Globus pallidus (tissue), 1 donor: ENCODE results near the gene ADGRG6.
"Not testable (repeated sequence)": the region's sequence is repeated elsewhere in the genome, so short reads cannot be mapped to it uniquely, and the experiment has no call there.

Experiments
- DNase-seq: peaks from one replicate; pipeline ENCODE4 v3.0.0-alpha.2; 2015; ENCODE audit warnings: low spot score

Gene ADGRG6

GRCh38 chr6:142446168-142446567 lies 144.4 kb downstream of the ADGRG6 start:
- no peak for DNase-seq

- no peak for DNase-seq
Measured at GRCh38 chr6:142446576-142446975, 144.8 kb downstream of the ADGRG6 start.

- DNase-seq = no peak
Measured at GRCh38 chr6:142448091-142448729, 146.4 kb downstream of the ADGRG6 start.

- not testable (repeated sequence) for DNase-seq
Measured at GRCh38 chr6:142450856-142451255, 149.0 kb downstream of the ADGRG6 start.

- no peak for DNase-seq
Measured at GRCh38 chr6:142452993-142453392, 151.2 kb downstream of the ADGRG6 start.

- DNase-seq = not testable (repeated sequence)
Measured at GRCh38 chr6:142454196-142454595, 152.4 kb downstream of the ADGRG6 start.

- not testable (repeated sequence) for DNase-seq
Measured at GRCh38 chr6:142454848-142455247, 153.0 kb downstream of the ADGRG6 start.

- DNase-seq = no peak
Measured at GRCh38 chr6:142455957-142456589, 154.3 kb downstream of the ADGRG6 start.

- DNase-seq = no peak
Measured at GRCh38 chr6:142457638-142458406, 156.0 kb downstream of the ADGRG6 start.

GRCh38 chr6:142458836-142459235 lies 157.0 kb downstream of the ADGRG6 start:
- DNase-seq = no peak

GRCh38 chr6:142459271-142459670 lies 157.5 kb downstream of the ADGRG6 start:
- no peak for DNase-seq

- DNase-seq = no peak
Measured at GRCh38 chr6:142462260-142462659, 160.5 kb downstream of the ADGRG6 start.

GRCh38 chr6:142463988-142464387 lies 162.2 kb downstream of the ADGRG6 start:
- no peak for DNase-seq

GRCh38 chr6:142469220-142469619 lies 167.4 kb downstream of the ADGRG6 start:
- no peak for DNase-seq

GRCh38 chr6:142470421-142470820 lies 168.6 kb downstream of the ADGRG6 start:
- DNase-seq = no peak

GRCh38 chr6:142474531-142475289 lies 172.9 kb downstream of the ADGRG6 start:
- peak; percentile 22 for DNase-seq

- DNase-seq = no peak
Measured at GRCh38 chr6:142476452-142476851, 174.6 kb downstream of the ADGRG6 start.

GRCh38 chr6:142478117-142478516 lies 176.3 kb downstream of the ADGRG6 start:
- no peak for DNase-seq

GRCh38 chr6:142481466-142481865 lies 179.7 kb downstream of the ADGRG6 start:
- DNase-seq = no peak

GRCh38 chr6:142482249-142482648 lies 180.4 kb downstream of the ADGRG6 start:
- DNase-seq = no peak

GRCh38 chr6:142482974-142483373 lies 181.2 kb downstream of the ADGRG6 start:
- no peak for DNase-seq

- no peak for DNase-seq
Measured at GRCh38 chr6:142485256-142485655, 183.4 kb downstream of the ADGRG6 start.
